Retinal pigment epithelial cell (primary cell): ENCODE measurements around the gene SMCO2.

ENCODE experiments used
- DNase-seq: peaks from one replicate; pipeline ENCODE4 v3.0.0-alpha.2; 2010; ENCODE audit warnings: low read depth
- H3K4me3 ChIP-seq: 2 replicates; pipeline ENCODE4 v1.5.1; 2011; ENCODE audit warnings: mild to moderate bottlenecking, low read length, control low read depth, moderate library complexity
- CTCF ChIP-seq: conservative IDR thresholded peaks from 2 replicates; pipeline ENCODE4 v1.5.1; 2011; ENCODE audit warnings: low read depth, low read length, control low read depth, inconsistent platforms

SMCO2 gene

GRCh38 chr12:27462151-27462694 lies 15.7 kb downstream of the SMCO2 start:
- DNase-seq: no peak
- TF ChIP-seq CTCF: no peak
- H3K4me3 ChIP-seq: no peak overlapping the region

- TF ChIP-seq CTCF: no peak
- no peak overlapping the region for H3K4me3 ChIP-seq
- no peak for DNase-seq
Measured at GRCh38 chr12:27462851-27463250, 16.3 kb downstream of the SMCO2 start.

GRCh38 chr12:27463511-27464219 lies 17.1 kb downstream of the SMCO2 start:
- DNase-seq: no peak
- H3K4me3 ChIP-seq: no peak overlapping the region
- no peak for TF ChIP-seq CTCF

GRCh38 chr12:27464220-27464554 lies 17.7 kb downstream of the SMCO2 start:
- no peak for DNase-seq
- TF ChIP-seq CTCF: no peak

GRCh38 chr12:27467641-27468040 lies 21.1 kb downstream of the SMCO2 start:
- H3K4me3 ChIP-seq: no peak overlapping the region
- no peak for TF ChIP-seq CTCF
- DNase-seq: no peak

More at GRCh38 chr12:27464220-27464554, 17.7 kb downstream of the SMCO2 start:
- H3K4me3 ChIP-seq: no peak overlapping the region

- TF ChIP-seq CTCF: no peak
- no peak for DNase-seq
- no peak overlapping the region for H3K4me3 ChIP-seq
Measured at GRCh38 chr12:27468241-27468640, 21.7 kb downstream of the SMCO2 start.

GRCh38 chr12:27469176-27469736 lies 22.7 kb downstream of the SMCO2 start:
- no peak for DNase-seq
- H3K4me3 ChIP-seq: no peak overlapping the region
- no peak for TF ChIP-seq CTCF
